GM23248 (cell line): ENCODE data around the gene FOXL2NB. TPM values are rescaled to one million over a fixed set of nuclear protein-coding genes. Genes with fewer than 3 reads are reported as not detected.

ENCODE experiments used
- DNase-seq: peaks from one replicate; pipeline ENCODE4 v3.0.0-alpha.2; 2015
- H2AFZ ChIP-seq: fragments of 200-600 bp; sonication (generic); 2 replicates; pipeline ENCODE4 v1.6.1; 2016; ENCODE audit warnings: antibody characterized with exemption
- H3F3A ChIP-seq: fragments of 200-600 bp; sonication (generic); 2 replicates; pipeline ENCODE4 v1.6.1; 2016; ENCODE audit warnings: mild to moderate bottlenecking, antibody characterized with exemption, mixed run types; ENCODE audit not compliant: insufficient read depth
- H3K27ac ChIP-seq: fragments of 200-600 bp; sonication (generic); 2 replicates; pipeline ENCODE4 v1.5.1; 2016; ENCODE audit warnings: mild to moderate bottlenecking
- H3K27me3 ChIP-seq: fragments of 200-600 bp; sonication (generic); replicated peaks from 2 replicates; pipeline ENCODE4 v1.6.1; 2016; ENCODE audit warnings: mild to moderate bottlenecking; ENCODE audit not compliant: insufficient read depth
- H3K36me3 ChIP-seq: fragments of 200-600 bp; sonication (generic); 2 replicates; pipeline ENCODE4 v1.6.1; 2016; ENCODE audit warnings: low read depth, mild to moderate bottlenecking
- H3K4me1 ChIP-seq: fragments of 200-600 bp; sonication (generic); 2 replicates; pipeline ENCODE4 v1.6.1; 2016; ENCODE audit warnings: mild to moderate bottlenecking; ENCODE audit not compliant: insufficient read depth
- H3K4me2 ChIP-seq: fragments of 200-600 bp; sonication (generic); one replicate; pipeline ENCODE4 v1.6.1; 2016; ENCODE audit warnings: mild to moderate bottlenecking; ENCODE audit not compliant: unreplicated experiment
- H3K4me3 ChIP-seq: fragments of 200-600 bp; sonication (generic); 2 replicates; pipeline ENCODE4 v1.5.1; 2016; ENCODE audit warnings: mild to moderate bottlenecking
- H3K79me2 ChIP-seq: fragments of 200-600 bp; sonication (generic); 2 replicates; pipeline ENCODE4 v1.6.1; 2016; ENCODE audit warnings: mild to moderate bottlenecking; ENCODE audit not compliant: insufficient read depth
- H3K9ac ChIP-seq: fragments of 200-600 bp; sonication (generic); 2 replicates; pipeline ENCODE4 v1.6.1; 2016; ENCODE audit warnings: mild to moderate bottlenecking
- H3K9me2 ChIP-seq: fragments of 200-600 bp; sonication (generic); 2 replicates; pipeline ENCODE4 v1.6.1; 2016; ENCODE audit warnings: mixed run types, mild to moderate bottlenecking, moderate library complexity; ENCODE audit not compliant: insufficient read depth
- H3K9me3 ChIP-seq: fragments of 200-600 bp; sonication (generic); one replicate; pipeline ENCODE4 v1.6.1; 2017; ENCODE audit warnings: low read depth
- H4K20me1 ChIP-seq: fragments of 200-600 bp; sonication (generic); 2 replicates; pipeline ENCODE4 v1.6.0; 2016; ENCODE audit not compliant: insufficient read depth
- EZH2 ChIP-seq: fragments of 200-600 bp; sonication (generic); IDR thresholded peaks from 2 replicates; pipeline ENCODE4 v1.6.1; 2018; ENCODE audit warnings: antibody characterized with exemption, mild to moderate bottlenecking; ENCODE audit not compliant: insufficient read depth, poor library complexity, severe bottlenecking
- EZH2phosphoT487 ChIP-seq: fragments of 200-600 bp; sonication (generic); IDR thresholded peaks from 2 replicates; pipeline ENCODE4 v1.6.1; 2018; ENCODE audit warnings: antibody characterized with exemption, moderate library complexity, mild to moderate bottlenecking, low read depth; ENCODE audit not compliant: insufficient read depth
- WGBS, 2 experiments: methylation state at CpG; one replicate each; pipeline ENCODE4 v1.1.6; 2015 to 2017; ENCODE audit warnings: low lambda C conversion rate in 2 of 2, low coverage in 1 of 2; ENCODE audit errors: missing lambda C conversion rate in 2 of 2; 5-methylcytosine and 5-hydroxymethylcytosine counted together
- in situ Hi-C: fragments of 300-500 bp; cut with MboI; formaldehyde crosslinking; loops from 2 replicates; pipeline ENCODE4 v1.15.0; 2020
- polyA plus RNA-seq: library from polyadenylated mRNA; unstranded; fragments of >200 nt; fragmentation: Nextera tagmentation; extraction: Ambion mirVana; gene quantifications from 2 replicates; pipeline ENCODE4 v1.2.1, GENCODE V29; 2016
- total RNA-seq: library from RNA; depleted of rRNA; stranded (reverse); fragments of >200 nt; shearing (Covaris generic); gene quantifications from 2 replicates; pipeline ENCODE4 v1.2.3, GENCODE V29; 2014; rRNA removed

Gene FOXL2NB
- total and polyA plus RNA-seq, 2 experiments from 2014 or later = 0.54 to 1.2 TPM

GRCh38 chr3:138987181-138987580 lies 40.2 kb downstream of the FOXL2NB start:
- in situ Hi-C loops = no loop called here
- no peak for TF ChIP-seq EZH2
- TF ChIP-seq EZH2phosphoT487 = no peak
- no peak overlapping the region for H3K4me3 ChIP-seq
- no peaks in the 10 kb centered on the region for H4K20me1 ChIP-seq
- no peak overlapping the region for H3K9ac ChIP-seq
- H3K79me2 ChIP-seq = no peaks in the 10 kb centered on the region
- H2AFZ ChIP-seq = no peak overlapping the region
- no peak overlapping the region for H3K27ac ChIP-seq
- no peaks in the 10 kb centered on the region for H3K9me3 ChIP-seq
- no peak overlapping the region for H3K4me2 ChIP-seq
- WGBS, 2 experiments = 80 to 86% methylated on average over 2 of the region's 2 CpGs
- H3K27me3 ChIP-seq = peaks cover 4% of the 10 kb centered on the region; the same call in 1 of the 2 replicates
- no peaks in the 10 kb centered on the region for H3F3A ChIP-seq
- no peak for DNase-seq
- no peaks in the 10 kb centered on the region for H3K36me3 ChIP-seq
- no peaks in the 10 kb centered on the region for H3K4me1 ChIP-seq
- no peaks in the 10 kb centered on the region for H3K9me2 ChIP-seq

GRCh38 chr3:138995706-138996105 lies 48.7 kb downstream of the FOXL2NB start:
- H3K4me2 ChIP-seq = no peak overlapping the region
- H3K36me3 ChIP-seq = no peaks in the 10 kb centered on the region
- no peaks in the 10 kb centered on the region for H4K20me1 ChIP-seq
- in situ Hi-C loops = no loop called here
- no peaks in the 10 kb centered on the region for H3K79me2 ChIP-seq
- no peak overlapping the region for H3K27ac ChIP-seq
- no peaks in the 10 kb centered on the region for H3K4me1 ChIP-seq
- H3K9me3 ChIP-seq = no peaks in the 10 kb centered on the region
- H2AFZ ChIP-seq = no peak overlapping the region
- H3K9ac ChIP-seq = no peak overlapping the region
- no peaks in the 10 kb centered on the region for H3F3A ChIP-seq
- H3K9me2 ChIP-seq = no peaks in the 10 kb centered on the region
- WGBS, 2 experiments = 47 to 50% methylated on average over 1 of the region's 1 CpG
- DNase-seq = no peak
- TF ChIP-seq EZH2 (no peak), EZH2phosphoT487 (no peak)
- H3K27me3 ChIP-seq = peaks cover 1% of the 10 kb centered on the region
- no peak overlapping the region for H3K4me3 ChIP-seq

Other genes starting within 250 kb of the FOXL2NB start
- gene PIK3CB, start 112.3 kb upstream of the FOXL2NB start, total RNA-seq = 4.8 TPM in 2 replicates
- 6.4 and 7.2 TPM in 2 replicates for gene PIK3CB, start 112.3 kb upstream of the FOXL2NB start, polyA plus RNA-seq
- 3.6 and 3.7 TPM in 2 replicates for gene FOXL2, start 80 bp upstream of the FOXL2NB start, total RNA-seq
- 0.71 and 0.85 TPM in 2 replicates for gene FOXL2, start 80 bp upstream of the FOXL2NB start, polyA plus RNA-seq
- gene PRR23A, start 59.1 kb downstream of the FOXL2NB start, total RNA-seq = not detected in 2 replicates
- gene PRR23A, start 59.1 kb downstream of the FOXL2NB start, polyA plus RNA-seq = not detected in 2 replicates
- gene PRR23B, start 73.7 kb downstream of the FOXL2NB start, total RNA-seq = not detected in 2 replicates
- gene PRR23B, start 73.7 kb downstream of the FOXL2NB start, polyA plus RNA-seq = not detected in 2 replicates
- gene PRR23C, start 97.7 kb downstream of the FOXL2NB start, total RNA-seq = not detected in 2 replicates
- not detected in 2 replicates for gene PRR23C, start 97.7 kb downstream of the FOXL2NB start, polyA plus RNA-seq